ENCODE data around the gene KCNJ12. TPM values are rescaled to one million over a fixed set of nuclear protein-coding genes. Genes with fewer than 3 reads are reported as not detected.

The KCNJ12 gene
- total and polyA plus RNA-seq, 4 experiments from 2014 or later, result not detected

- Mint-ChIP-seq H3K4me1 (no peaks in the 10 kb centered on the region), H3K36me3 (no peaks in the 10 kb centered on the region), H3K27me3 (peaks cover 0 to 2% of the 10 kb centered on the region in 2 donors), H3K9me3 (no peaks in the 10 kb centered on the region), H3K27ac (no peak overlapping the region), H3K4me3 (no peak overlapping the region)
- no peaks in the 10 kb centered on the region for H3K4me1 ChIP-seq (ENCODE audit: insufficient read depth, low read length)
- no peak overlapping the region for H3K4me3 ChIP-seq (ENCODE audit: low read length in 2 of 2)
- H3K9me3 ChIP-seq (ENCODE audit: control insufficient read depth in 1 of 2, low read length in 2 of 2), result no peaks in the 10 kb centered on the region
- DNase-seq, result no peak
- no peak overlapping the region for H3K27ac ChIP-seq (ENCODE audit: low read depth, low read length)
- intact Hi-C loops (cut with micrococcal nuclease), result no loop called here
- ChIA-PET CTCF (ENCODE audit: partially characterized antibody) (no interaction called here), POLR2A (ENCODE audit: partially characterized antibody) (no interaction called here)
- no peaks in the 10 kb centered on the region for H3K36me3 ChIP-seq (ENCODE audit: insufficient read depth, low read length)
- H3K27me3 ChIP-seq (ENCODE audit: insufficient read depth, low read length), result no peaks in the 10 kb centered on the region
Measured at GRCh38 chr17:21362331-21362931, 13.7 kb upstream of the KCNJ12 start.

DNA sequence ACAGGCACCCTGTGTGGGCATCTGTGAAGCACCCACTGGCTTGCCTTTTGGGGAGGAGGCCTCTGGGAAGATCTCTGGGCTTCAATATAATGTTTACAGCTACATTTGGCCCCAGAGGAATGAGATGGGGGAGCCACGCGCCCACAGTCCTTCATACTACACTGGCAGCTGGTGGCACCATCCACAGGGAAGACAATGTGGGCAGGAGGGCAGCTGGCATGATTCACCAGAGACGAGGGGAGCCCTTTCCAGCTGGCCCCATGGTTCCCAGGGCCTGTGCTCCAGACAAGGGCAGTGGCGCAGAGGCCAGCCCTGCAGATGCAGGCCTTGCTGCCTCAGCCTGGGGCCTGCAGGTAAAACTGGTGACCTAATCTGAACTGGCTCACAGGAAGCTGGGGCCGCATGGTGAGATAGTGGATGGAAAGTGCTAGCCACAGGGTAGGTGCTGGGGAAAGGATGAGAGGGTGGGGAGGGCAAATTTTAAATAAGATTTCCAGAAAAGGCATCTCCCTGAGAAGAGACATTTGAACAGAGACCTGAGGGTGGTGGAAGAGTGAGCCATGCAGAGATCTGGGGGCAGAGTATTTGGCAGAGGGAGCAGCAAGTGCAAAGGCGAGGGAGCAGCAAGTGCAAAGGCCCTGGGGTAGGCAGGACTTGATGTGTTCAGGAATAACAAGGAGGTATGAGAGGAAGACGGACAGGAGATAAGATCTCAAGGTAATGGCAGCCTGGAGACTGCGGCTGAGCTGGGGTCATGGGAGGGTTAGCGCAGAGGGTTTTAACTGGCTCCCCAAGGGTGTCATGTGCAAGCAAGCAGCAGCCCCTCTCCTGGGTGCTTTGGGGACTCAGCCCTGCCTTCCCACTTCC is 12.1 kb upstream of the KCNJ12 start:
- H3K9me3 Mint-ChIP-seq, result no peaks in the 10 kb centered on the region
- CTCF ChIA-PET (ENCODE audit: partially characterized antibody), result no interaction called here
- POLR2A ChIA-PET (ENCODE audit: partially characterized antibody), result no interaction called here

DNA sequence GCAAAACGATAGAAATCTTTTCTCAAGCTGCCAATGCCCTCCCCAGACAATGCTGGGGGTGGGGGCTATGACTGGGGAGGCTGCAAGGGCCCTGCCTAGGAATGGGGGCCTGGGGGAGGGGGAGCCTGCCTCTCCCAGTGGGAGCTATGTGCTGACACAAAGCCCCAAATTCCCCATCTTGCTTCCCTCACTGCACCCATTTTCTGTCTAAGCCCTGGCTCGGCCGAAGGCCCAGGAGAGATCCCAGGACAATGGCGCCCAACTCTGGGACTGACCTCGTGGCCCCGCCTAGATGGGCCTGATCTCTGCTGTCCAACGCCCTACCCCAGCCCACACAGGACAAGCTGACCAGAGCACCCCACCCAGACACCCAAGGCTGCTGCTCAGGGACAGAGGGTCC is 11.1 kb upstream of the KCNJ12 start:
- DNase-seq, result no peak
- no peak overlapping the region for H3K27ac Mint-ChIP-seq
- H3K4me3 Mint-ChIP-seq, result no peak overlapping the region
- ChIA-PET CTCF (ENCODE audit: partially characterized antibody) (no interaction called here), POLR2A (ENCODE audit: partially characterized antibody) (no interaction called here)
- no peaks in the 10 kb centered on the region for H3K4me1 Mint-ChIP-seq
- Histone ChIP-seq H3K27me3 (ENCODE audit: insufficient read depth, low read length) (no peaks in the 10 kb centered on the region), H3K27ac (ENCODE audit: low read depth, low read length) (no peak overlapping the region), H3K4me3 (ENCODE audit: low read length in 2 of 2) (no peak overlapping the region), H3K4me1 (ENCODE audit: insufficient read depth, low read length) (no peaks in the 10 kb centered on the region), H3K36me3 (ENCODE audit: insufficient read depth, low read length) (no peaks in the 10 kb centered on the region), H3K9me3 (ENCODE audit: control insufficient read depth in 1 of 2, low read length in 2 of 2) (no peaks in the 10 kb centered on the region)
- no peaks in the 10 kb centered on the region for H3K36me3 Mint-ChIP-seq
- intact Hi-C loops (cut with micrococcal nuclease), result no loop called here
- H3K27me3 Mint-ChIP-seq, result peaks cover 3 to 7% of the 10 kb centered on the region in 2 donors
- H3K9me3 Mint-ChIP-seq, result no peaks in the 10 kb centered on the region

More for the DNA sequence above, 12.1 kb upstream of the KCNJ12 start:
- no peak overlapping the region for H3K4me3 ChIP-seq (ENCODE audit: low read length in 2 of 2)
- Mint-ChIP-seq H3K36me3 (no peaks in the 10 kb centered on the region), H3K27ac (peak overlapping the region in 1 of 7 donors; percentile 70), H3K27me3 (peaks cover 3 to 9% of the 10 kb centered on the region in 2 donors), H3K4me3 (no peak overlapping the region), H3K4me1 (no peaks in the 10 kb centered on the region)
- no peaks in the 10 kb centered on the region for H3K9me3 ChIP-seq (ENCODE audit: control insufficient read depth in 1 of 2, low read length in 2 of 2)
- intact Hi-C loops (cut with micrococcal nuclease), result no loop called here
- no peak for DNase-seq
- H3K36me3 ChIP-seq (ENCODE audit: insufficient read depth, low read length), result no peaks in the 10 kb centered on the region
- H3K27ac ChIP-seq (ENCODE audit: low read depth, low read length), result no peak overlapping the region
- H3K4me1 ChIP-seq (ENCODE audit: insufficient read depth, low read length), result no peaks in the 10 kb centered on the region
- H3K27me3 ChIP-seq (ENCODE audit: insufficient read depth, low read length), result no peaks in the 10 kb centered on the region

DNA sequence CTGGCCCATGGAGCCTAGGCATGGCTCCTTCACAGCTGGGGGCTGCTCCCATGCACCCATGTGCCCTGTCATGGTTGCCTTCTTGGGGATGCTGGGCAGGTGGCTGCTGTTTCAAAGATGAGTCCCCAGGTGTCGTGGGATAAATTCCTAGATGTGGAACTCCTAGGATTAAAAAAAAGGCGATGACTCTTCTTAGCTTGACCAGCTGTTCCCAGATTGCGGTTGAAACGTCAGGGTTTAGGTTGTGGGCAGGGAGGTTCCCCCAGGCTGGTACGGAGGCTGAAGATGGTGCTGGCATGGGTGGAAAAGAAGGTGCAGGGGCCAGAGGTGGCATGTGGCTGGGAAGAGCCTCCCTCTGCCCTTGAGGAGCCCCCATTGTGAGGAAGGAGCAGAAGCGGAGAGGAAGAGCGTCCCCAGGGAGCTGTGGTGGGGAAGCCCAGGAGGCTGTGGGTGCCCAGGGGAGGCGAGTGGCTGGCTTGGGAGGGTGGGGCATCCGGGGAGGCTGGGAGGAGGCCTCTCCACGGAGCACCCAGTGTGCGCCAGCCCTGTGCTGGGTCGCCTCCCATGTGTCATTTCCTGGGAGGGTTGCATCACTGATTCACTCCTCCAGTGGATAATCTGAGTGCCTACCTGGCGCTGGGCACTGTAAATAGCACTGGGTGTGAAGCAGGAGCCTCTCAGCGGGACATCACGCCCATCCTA is 7.5 kb upstream of the KCNJ12 start:
- no peaks in the 10 kb centered on the region for H3K4me1 ChIP-seq (ENCODE audit: insufficient read depth, low read length)
- CTCF ChIA-PET (ENCODE audit: partially characterized antibody), result no interaction called here
- H3K27ac Mint-ChIP-seq, result peak overlapping the region in 1 of 7 donors; percentile 13
- H3K27me3 Mint-ChIP-seq, result peaks cover 3 to 8% of the 10 kb centered on the region in 2 donors
- H3K36me3 Mint-ChIP-seq, result no peaks in the 10 kb centered on the region
- no peak overlapping the region for H3K4me3 Mint-ChIP-seq
- no peaks in the 10 kb centered on the region for H3K9me3 Mint-ChIP-seq
- no peak overlapping the region for H3K4me3 ChIP-seq (ENCODE audit: low read length in 2 of 2)
- no peak for DNase-seq
- no peaks in the 10 kb centered on the region for H3K4me1 Mint-ChIP-seq
- POLR2A ChIA-PET (ENCODE audit: partially characterized antibody), result no interaction called here
- no peaks in the 10 kb centered on the region for H3K36me3 ChIP-seq (ENCODE audit: insufficient read depth, low read length)
- H3K9me3 ChIP-seq (ENCODE audit: control insufficient read depth in 1 of 2, low read length in 2 of 2), result no peaks in the 10 kb centered on the region
- no peaks in the 10 kb centered on the region for H3K27me3 ChIP-seq (ENCODE audit: insufficient read depth, low read length)
- H3K27ac ChIP-seq (ENCODE audit: low read depth, low read length), result no peak overlapping the region
- intact Hi-C loops (cut with micrococcal nuclease), result no loop called here

DNA sequence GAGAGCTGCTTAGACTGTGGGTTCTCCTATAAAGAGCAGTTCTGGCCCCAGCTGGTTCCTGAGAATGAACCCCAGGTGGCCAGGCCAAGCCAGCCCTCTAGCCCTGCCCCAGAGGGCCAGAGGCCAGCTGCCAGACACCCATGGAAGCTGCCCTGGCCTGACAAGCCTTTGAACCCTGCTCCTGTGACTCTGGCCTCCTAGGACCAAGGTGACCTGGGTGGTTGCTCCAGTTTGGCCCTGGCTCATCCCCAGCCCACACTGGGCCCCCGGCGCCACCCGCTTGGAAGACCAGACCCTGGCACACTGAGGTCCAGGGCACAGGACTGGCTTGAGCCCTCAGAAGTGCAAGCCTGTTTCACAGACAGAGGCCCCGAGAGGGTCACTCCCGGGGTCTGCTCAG is 6.8 kb upstream of the KCNJ12 start:
- no peaks in the 10 kb centered on the region for H3K4me1 ChIP-seq (ENCODE audit: insufficient read depth, low read length)
- H3K27ac ChIP-seq (ENCODE audit: low read depth, low read length), result no peak overlapping the region
- no peak overlapping the region for H3K27ac Mint-ChIP-seq
- H3K27me3 Mint-ChIP-seq, result peaks cover 3 to 9% of the 10 kb centered on the region in 2 donors
- no peak for DNase-seq
- H3K27me3 ChIP-seq (ENCODE audit: insufficient read depth, low read length), result no peaks in the 10 kb centered on the region
- no peaks in the 10 kb centered on the region for H3K36me3 ChIP-seq (ENCODE audit: insufficient read depth, low read length)
- H3K4me3 Mint-ChIP-seq, result no peak overlapping the region
- ChIA-PET POLR2A (ENCODE audit: partially characterized antibody) (no interaction called here), CTCF (ENCODE audit: partially characterized antibody) (no interaction called here)
- intact Hi-C loops (cut with micrococcal nuclease), result no loop called here
- no peaks in the 10 kb centered on the region for H3K9me3 Mint-ChIP-seq
- H3K9me3 ChIP-seq (ENCODE audit: control insufficient read depth in 1 of 2, low read length in 2 of 2), result no peaks in the 10 kb centered on the region
- no peaks in the 10 kb centered on the region for H3K4me1 Mint-ChIP-seq
- no peak overlapping the region for H3K4me3 ChIP-seq (ENCODE audit: low read length in 2 of 2)
- no peaks in the 10 kb centered on the region for H3K36me3 Mint-ChIP-seq

DNA sequence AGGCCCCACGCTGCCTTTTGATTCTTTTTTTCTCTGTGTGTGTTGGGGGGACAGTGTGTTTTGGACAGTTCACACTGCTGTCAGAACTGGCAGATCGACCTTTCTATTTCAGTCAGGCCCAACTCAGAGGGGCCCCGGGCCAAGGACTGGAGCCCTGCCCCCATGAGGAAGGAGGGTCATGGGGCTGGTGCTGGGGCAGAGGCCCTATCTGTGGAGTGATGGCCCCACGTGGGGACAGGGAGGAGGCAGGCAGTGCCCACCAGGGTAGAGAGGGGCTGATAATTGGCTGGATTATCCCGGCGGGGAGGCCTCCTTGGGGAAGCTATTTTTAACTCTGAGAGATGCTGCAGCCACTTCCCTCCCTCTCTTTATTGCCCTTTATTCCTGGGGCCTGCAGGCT is 5.7 kb upstream of the KCNJ12 start:
- H3K27ac Mint-ChIP-seq, result no peak overlapping the region
- ChIA-PET POLR2A (ENCODE audit: partially characterized antibody) (no interaction called here), CTCF (ENCODE audit: partially characterized antibody) (no interaction called here)
- no peaks in the 10 kb centered on the region for H3K9me3 ChIP-seq (ENCODE audit: control insufficient read depth in 1 of 2, low read length in 2 of 2)
- H3K36me3 Mint-ChIP-seq, result no peaks in the 10 kb centered on the region
- peaks cover 0 to 1% (median 0%) of the 10 kb centered on the region in 4 donors for H3K4me1 Mint-ChIP-seq
- DNase-seq, result no peak
- H3K27ac ChIP-seq (ENCODE audit: low read depth, low read length), result no peak overlapping the region
- no peaks in the 10 kb centered on the region for H3K9me3 Mint-ChIP-seq
- no peaks in the 10 kb centered on the region for H3K4me1 ChIP-seq (ENCODE audit: insufficient read depth, low read length)
- H3K27me3 ChIP-seq (ENCODE audit: insufficient read depth, low read length), result no peaks in the 10 kb centered on the region
- no peaks in the 10 kb centered on the region for H3K36me3 ChIP-seq (ENCODE audit: insufficient read depth, low read length)
- no peak overlapping the region for H3K4me3 Mint-ChIP-seq
- intact Hi-C loops (cut with micrococcal nuclease), result no loop called here
- no peak overlapping the region for H3K4me3 ChIP-seq (ENCODE audit: low read length in 2 of 2)
- H3K27me3 Mint-ChIP-seq, result peaks cover 8 to 13% of the 10 kb centered on the region in 2 donors

GRCh38 chr17:21371511-21372081 is 4.6 kb upstream of the KCNJ12 start:
- POLR2A ChIA-PET (ENCODE audit: partially characterized antibody), result no interaction called here
- no peaks in the 10 kb centered on the region for H3K4me1 ChIP-seq (ENCODE audit: insufficient read depth, low read length)
- H3K4me3 ChIP-seq (ENCODE audit: low read length in 2 of 2), result no peak overlapping the region
- H3K27ac Mint-ChIP-seq, result no peak overlapping the region
- H3K36me3 ChIP-seq (ENCODE audit: insufficient read depth, low read length), result no peaks in the 10 kb centered on the region
- H3K27me3 Mint-ChIP-seq, result peaks cover 15 to 19% of the 10 kb centered on the region in 2 donors
- H3K27me3 ChIP-seq (ENCODE audit: insufficient read depth, low read length), result no peaks in the 10 kb centered on the region
- H3K4me3 Mint-ChIP-seq, result no peak overlapping the region
- DNase-seq, result no peak
- no peaks in the 10 kb centered on the region for H3K9me3 Mint-ChIP-seq
- intact Hi-C loops (cut with micrococcal nuclease), result no loop called here
- no peak overlapping the region for H3K27ac ChIP-seq (ENCODE audit: low read depth, low read length)
- no peaks in the 10 kb centered on the region for H3K9me3 ChIP-seq (ENCODE audit: control insufficient read depth in 1 of 2, low read length in 2 of 2)
- no peaks in the 10 kb centered on the region for H3K36me3 Mint-ChIP-seq
- CTCF ChIA-PET (ENCODE audit: partially characterized antibody), result no interaction called here
- H3K4me1 Mint-ChIP-seq, result peaks cover 0 to 9% (median 2%) of the 10 kb centered on the region in 4 donors

Measured in CD4-positive, alpha-beta memory T cell (primary cell).